Cortex of kidney (tissue), 1 donor: ENCODE measurements around the gene MTX1.

Experiments used
- DNase-seq: peaks from one replicate; lab custom pipeline; 2025; lab: John Stamatoyannopoulos, UW

The MTX1 gene

GRCh38 chr1:155174324-155175280 is 33.9 kb upstream of the MTX1 start:
- DNase-seq: no peak

GRCh38 chr1:155175281-155175926 is 33.1 kb upstream of the MTX1 start:
- DNase-seq: no peak

- no peak for DNase-seq
These were observed 32.5 kb upstream of the MTX1 start for GRCh38 chr1:155175927-155176371.

GRCh38 chr1:155176544-155177071 is 31.9 kb upstream of the MTX1 start:
- no peak for DNase-seq

- DNase-seq: no peak
These were observed 31.1 kb upstream of the MTX1 start for GRCh38 chr1:155177192-155177917.

GRCh38 chr1:155177918-155178281 is 30.6 kb upstream of the MTX1 start:
- DNase-seq: no peak

GRCh38 chr1:155178441-155179111 is 29.9 kb upstream of the MTX1 start:
- DNase-seq: no peak

GRCh38 chr1:155179112-155180031 is 29.1 kb upstream of the MTX1 start:
- DNase-seq: no peak

GRCh38 chr1:155181371-155182051 is 27.0 kb upstream of the MTX1 start:
- no peak for DNase-seq

GRCh38 chr1:155182052-155182550 is 26.4 kb upstream of the MTX1 start:
- no peak for DNase-seq

- no peak for DNase-seq
These were observed 24.7 kb upstream of the MTX1 start for GRCh38 chr1:155183775-155184221.

GRCh38 chr1:155184351-155184811 is 24.1 kb upstream of the MTX1 start:
- DNase-seq: no peak

GRCh38 chr1:155184835-155185782 is 23.4 kb upstream of the MTX1 start:
- no peak for DNase-seq

- no peak for DNase-seq
These were observed 22.8 kb upstream of the MTX1 start for GRCh38 chr1:155185783-155186066.

GRCh38 chr1:155186067-155186793 is 22.3 kb upstream of the MTX1 start:
- no peak for DNase-seq

GRCh38 chr1:155186794-155187455 is 21.6 kb upstream of the MTX1 start:
- no peak for DNase-seq

GRCh38 chr1:155187456-155187891 is 21.0 kb upstream of the MTX1 start:
- DNase-seq: no peak
